Activated CD8-positive, alpha-beta memory T cell treated with anti-CD3 and anti-CD28 coated beads for 1 hour (primary cell): Measurements from ENCODE around the gene ZFP37.
A peak's percentile ranks its signal among the peaks of the same experiment; 100 is the strongest.
"Not testable (repeated sequence)": the region's sequence is repeated elsewhere in the genome, so short reads cannot be mapped to it uniquely, and the experiment has no call there.

Experiments
- DNase-seq, 2 donors: peaks; one replicate each; pipeline ENCODE4 v3.0.0-alpha.2; 2020; ENCODE audit warnings: low read depth in 1 of 2; ENCODE audit errors: extremely low read depth in 1 of 2

Gene ZFP37

GRCh38 chr9:113056191-113057106, at the start of gene ZFP37:
ZFP37 (minus strand) TSS chr9:113056724; CDS start chr9:113056688, 36 bp downstream.
- DNase-seq: peak; percentile 44 to 59

GRCh38 chr9:113105345-113105744, 48.8 kb upstream of the ZFP37 start:
- not testable (repeated sequence) for DNase-seq

GRCh38 chr9:113095561-113095960, 39.0 kb upstream of the ZFP37 start:
- DNase-seq: no peak

- not testable (repeated sequence) for DNase-seq
Observed at GRCh38 chr9:113089924-113090323, 33.4 kb upstream of the ZFP37 start.

GRCh38 chr9:113089143-113089505, 32.6 kb upstream of the ZFP37 start:
- DNase-seq: not testable (repeated sequence)

- not testable (repeated sequence) for DNase-seq
Observed at GRCh38 chr9:113088456-113089142, 32.1 kb upstream of the ZFP37 start.

GRCh38 chr9:113062932-113063310, 6.4 kb upstream of the ZFP37 start:
- not testable (repeated sequence) for DNase-seq

GRCh38 chr9:113062256-113062931, 5.9 kb upstream of the ZFP37 start:
- DNase-seq: not testable (repeated sequence)

- DNase-seq: not testable (repeated sequence)
Observed at GRCh38 chr9:113061072-113061850, 4.7 kb upstream of the ZFP37 start.

- DNase-seq: not testable (repeated sequence)
Observed at GRCh38 chr9:113059581-113060284, 3.2 kb upstream of the ZFP37 start.

- no peak for DNase-seq
Observed at GRCh38 chr9:113057193-113057592, 669 bp upstream of the ZFP37 start.

GRCh38 chr9:113042884-113043657, 13.5 kb downstream of the ZFP37 start:
- DNase-seq: no peak

GRCh38 chr9:113026200-113026599, 30.3 kb downstream of the ZFP37 start:
- no peak for DNase-seq

- no peak for DNase-seq
Observed at GRCh38 chr9:113018247-113018646, 38.3 kb downstream of the ZFP37 start.

- DNase-seq: no peak
Observed at GRCh38 chr9:113012492-113012891, 44.0 kb downstream of the ZFP37 start.

- DNase-seq: peak in 1 of 2 donors; percentile 2
Observed at GRCh38 chr9:113011911-113012381, 44.6 kb downstream of the ZFP37 start, which contains the start of gene ZNF883. ZNF883 (minus strand) TSS chr9:113012192.

GRCh38 chr9:113005777-113006176, 50.7 kb downstream of the ZFP37 start:
- DNase-seq: no peak

- DNase-seq: no peak
Observed at GRCh38 chr9:112997236-112997941, 59.1 kb downstream of the ZFP37 start.
